GM12878 (cell line): ENCODE data around the gene RAB3C. TPM values are rescaled to one million over a fixed set of nuclear protein-coding genes. Genes with fewer than 3 reads are reported as not detected.

Source experiments
- ATAC-seq: fragments of 200-7000 bp; cut with Tn5 transposase; 3 replicates; pipeline ENCODE4 v1.9.1; 2020; ENCODE audit warnings: mild to moderate bottlenecking, moderate library complexity
- BruUV-seq: library from RNA; stranded (reverse); fragments of 400-500 nt; replicated peaks from 2 replicates; lab custom pipeline; 2021; lab: Mats Ljungman, UMichigan
- CTCF ChIA-PET: fragments of 300-600 bp; sonication (Branson Sonifier 250); formaldehyde crosslinking; extraction: SDS; loops from one replicate; lab custom pipeline; 2021; ENCODE audit warnings: inconsistent platforms; lab: Yijun Ruan, JAX
- POLR2A ChIA-PET: fragments of 350-600 bp; formaldehyde crosslinking; extraction: SDS; loops from one replicate; lab custom pipeline; 2021; ENCODE audit warnings: inconsistent platforms; lab: Charles Lee
- RAD21 ChIA-PET: fragments of 300-600 bp; sonication (Branson Sonifier 250); formaldehyde crosslinking; loops from one replicate; lab custom pipeline; 2023; ENCODE audit warnings: antibody characterized with exemption; ENCODE audit not compliant: unreplicated experiment; lab: Charles Lee
- SMC1A ChIA-PET: fragments of 300-600 bp; sonication (Branson Sonifier 250); formaldehyde crosslinking; loops from one replicate; lab custom pipeline; 2023; ENCODE audit not compliant: unreplicated experiment, uncharacterized antibody; lab: Charles Lee
- DNase-seq: peaks from one replicate; pipeline ENCODE4 v3.0.0-alpha.2; 2011; ENCODE audit warnings: low read depth, low spot score
- FAIRE-seq: peaks from 3 replicates; lab custom pipeline; 2011; peaks lifted over from hg19 to GRCh38; lab: Jason Lieb, UNC
- H2AFZ ChIP-seq: 2 replicates; pipeline ENCODE4 v1.6.0; 2011; ENCODE audit warnings: low read depth, low read length, control low read depth; ENCODE audit not compliant: control insufficient read depth
- H3K27ac ChIP-seq: 2 replicates; pipeline ENCODE4 v1.5.1; 2011; ENCODE audit warnings: control low read depth; ENCODE audit not compliant: control insufficient read depth, insufficient read depth
- H3K27me3 ChIP-seq, 2 experiments: replicated peaks in 1 of 2; 2 replicates each; pipeline versions ENCODE4 v1.6.0 to v1.6.1; 2011; ENCODE audit warnings: low read length in 1 of 2; ENCODE audit not compliant: control insufficient read depth in 2 of 2, insufficient read depth in 2 of 2
- H3K36me3 ChIP-seq, 2 experiments: 2 replicates each; pipeline ENCODE4 v1.5.1; 2011; ENCODE audit warnings: low read length in 1 of 2; ENCODE audit not compliant: control insufficient read depth in 2 of 2, insufficient read depth in 2 of 2
- H3K4me1 ChIP-seq: 2 replicates; pipeline ENCODE4 v1.6.1; 2011; ENCODE audit warnings: mild to moderate bottlenecking, low read length, moderate library complexity, mixed read lengths; ENCODE audit not compliant: control insufficient read depth, insufficient read depth
- H3K4me2 ChIP-seq: 2 replicates; pipeline ENCODE4 v1.6.0; 2011; ENCODE audit warnings: control low read depth; ENCODE audit not compliant: control insufficient read depth, insufficient read depth
- H3K4me3 ChIP-seq: fragments of 200-600 bp; sonication (generic); 2 replicates; pipeline ENCODE4 v1.5.1; 2016
- H3K79me2 ChIP-seq: 2 replicates; pipeline ENCODE4 v1.6.0; 2011; ENCODE audit warnings: low read length; ENCODE audit not compliant: control insufficient read depth, insufficient read depth
- H3K9ac ChIP-seq: 2 replicates; pipeline ENCODE4 v1.8.0; 2011; ENCODE audit warnings: low read length, control low read depth, mixed read lengths; ENCODE audit not compliant: control insufficient read depth, insufficient read depth
- H3K9me3 ChIP-seq: replicated peaks from 3 replicates; pipeline ENCODE4 v1.5.1; 2011; ENCODE audit warnings: mild to moderate bottlenecking, low read length; ENCODE audit not compliant: control insufficient read depth, insufficient read depth
- H4K20me1 ChIP-seq: 2 replicates; pipeline ENCODE4 v1.6.0; 2011; ENCODE audit not compliant: control insufficient read depth, insufficient read depth
- ATF7 ChIP-seq: fragments of 450-650 bp; IDR thresholded peaks from 2 replicates; pipeline ENCODE4 v1.6.1; 2016; ENCODE audit warnings: low read depth, mild to moderate bottlenecking
- BCL11A ChIP-seq: IDR thresholded peaks from 2 replicates; pipeline ENCODE4 v1.6.1; 2011; ENCODE audit warnings: low read depth, low read length
- BHLHE40 ChIP-seq, 2 experiments: fragments of 450-650 bp in 1 of 2; IDR thresholded peaks; 2 replicates each; pipeline ENCODE4 v1.6.1; 2011 to 2017; ENCODE audit warnings: low read depth in 2 of 2, borderline replicate concordance in 1 of 2, improper control_type of control experiment in 1 of 2, low read length in 1 of 2, mild to moderate bottlenecking in 1 of 2
- CREM ChIP-seq: IDR thresholded peaks from 2 replicates; pipeline ENCODE4 v1.6.1; 2014; ENCODE audit warnings: antibody characterized with exemption, low read depth
- EGR1 ChIP-seq, 2 experiments: IDR thresholded peaks; 1 replicate in 1 of 2; 2 replicates in 1 of 2; pipeline ENCODE4 v1.6.1; 2011 to 2012; ENCODE audit warnings: low read depth in 2 of 2, low read length in 2 of 2, borderline replicate concordance in 1 of 2, mild to moderate bottlenecking in 1 of 2, moderate library complexity in 1 of 2
- IKZF2 ChIP-seq, 2 experiments: fragments of 450-650 bp; IDR thresholded peaks; 2 replicates each; pipeline ENCODE4 v1.6.1; 2017; ENCODE audit warnings: mild to moderate bottlenecking in 2 of 2, moderate library complexity in 2 of 2
- IRF5 ChIP-seq: fragments of 450-650 bp; IDR thresholded peaks from 2 replicates; pipeline ENCODE4 v1.6.1; 2017; ENCODE audit warnings: borderline replicate concordance
- MLLT1 ChIP-seq: fragments of 450-650 bp; IDR thresholded peaks from 2 replicates; pipeline ENCODE4 v1.6.1; 2016; ENCODE audit warnings: mild to moderate bottlenecking
- MTA2 ChIP-seq: fragments of 450-650 bp; IDR thresholded peaks from 2 replicates; pipeline ENCODE4 v1.6.1; 2016; ENCODE audit warnings: low read depth, mild to moderate bottlenecking, moderate library complexity
- NFIC ChIP-seq: IDR thresholded peaks from 2 replicates; pipeline ENCODE4 v1.6.1; 2012; ENCODE audit warnings: low read depth, mild to moderate bottlenecking, inconsistent platforms, low read length, moderate library complexity
- RCOR1 ChIP-seq: conservative IDR thresholded peaks from 2 replicates; pipeline ENCODE4 v1.6.1; 2012; ENCODE audit warnings: low read depth, low read length, improper control_type of control experiment
- RUNX3 ChIP-seq: IDR thresholded peaks from 2 replicates; pipeline ENCODE4 v1.6.1; 2012; ENCODE audit warnings: low read length, inconsistent platforms
- SIX5 ChIP-seq: IDR thresholded peaks from 2 replicates; pipeline ENCODE4 v1.6.1; 2011; ENCODE audit warnings: mild to moderate bottlenecking, low read depth, low read length, moderate library complexity; ENCODE audit not compliant: severe bottlenecking
- SUPT20H ChIP-seq: IDR thresholded peaks from 2 replicates; pipeline ENCODE4 v1.6.1; 2011; ENCODE audit warnings: low read depth, mild to moderate bottlenecking, low read length, moderate library complexity, borderline replicate concordance; ENCODE audit not compliant: control insufficient read depth
- ZNF384 ChIP-seq: IDR thresholded peaks from 2 replicates; pipeline ENCODE4 v1.6.1; 2012; ENCODE audit warnings: low read depth, mild to moderate bottlenecking, low read length, improper control_type of control experiment, borderline replicate concordance
- WGBS: methylation state at CpG from one replicate; pipeline ENCODE4 v1.1.6; 2016; ENCODE audit warnings: low lambda C conversion rate; ENCODE audit not compliant: insufficient replicate concordance, insufficient coverage; ENCODE audit errors: missing lambda C conversion rate; 5-methylcytosine and 5-hydroxymethylcytosine counted together
- in situ Hi-C: fragments of 300-500 bp; cut with MboI; formaldehyde crosslinking; loops from 9 replicates; pipeline ENCODE4 v1.14.3; 2018; ENCODE audit warnings: mixed read lengths
- intact Hi-C: fragments of 100-400 bp; cut with micrococcal nuclease; formaldehyde crosslinking; loops from one replicate; pipeline ENCODE4 v1.14.2; 2022; ENCODE audit not compliant: unreplicated experiment
- polyA plus RNA-seq, 11 experiments: library from polyadenylated mRNA; depleted of rRNA in 4 of 11; unstranded in 6 of 11; stranded (reverse) in 5 of 11; fragments of >200 nt; fragmentation: Nextera tagmentation in 4 of 11; fragmentation: Illumina TruSeq in 1 of 11; extraction: Ambion mirVana in 4 of 11; extraction: Trizol in 1 of 11; gene quantifications; 1 replicate in 1 of 11; 2 replicates in 10 of 11; pipeline versions ENCODE4 v1.2.1 to v1.2.3, GENCODE V29; 2011 to 2016; ENCODE audit warnings: inconsistent platforms in 2 of 11, missing spikeins in 2 of 11, low read depth in 1 of 11
- total RNA-seq, 4 experiments: library from RNA; depleted of rRNA in 3 of 4; stranded (reverse); fragments of >200 nt in 3 of 4; fragmentation: Illumina TruSeq in 1 of 4; extraction: Trizol in 1 of 4; gene quantifications; 2 replicates each; pipeline versions ENCODE4 v1.2.1 to v1.2.3, GENCODE V29; 2013 to 2021
- TF ChIP-seq, protein P1 (sequence below): IDR thresholded peaks from 2 replicates; pipeline ENCODE4 v1.6.1; 2012; ENCODE audit warnings: mild to moderate bottlenecking, low read depth, low read length

The RAB3C gene
- total and polyA plus RNA-seq, 10 of the 15 experiments (the other 5 are each of a cell fraction or from before 2014, with no cell fraction given), result not detected

- in situ Hi-C loops (no loop called here), intact Hi-C loops (no loop called here)
- DNase-seq (no peak), FAIRE-seq (no peak), ATAC-seq (peak; percentile 92)
- ChIA-PET SMC1A (interaction anchor here (0.6 to 1.8 kb wide), 6 partner anchors 35 to 254 kb away, joined by 3 to 4 read pairs (median 4); no protein-coding TSS in a partner anchor), CTCF (interaction anchor here (0.9 to 1.4 kb wide), 3 partner anchors 26 to 239 kb away, joined by 3 to 5 read pairs (median 3); no protein-coding TSS in a partner anchor), POLR2A (no interaction called here), RAD21 (interaction anchor here (1.1 to 1.7 kb wide), 2 partner anchors 15 to 87 kb away, joined by 3 to 4 read pairs; no protein-coding TSS in a partner anchor)
- Histone ChIP-seq H3K79me2 (no peaks in the 10 kb centered on the region), H4K20me1 (no peaks in the 10 kb centered on the region), H2AFZ (no peak overlapping the region), H3K4me1 (no peaks in the 10 kb centered on the region), H3K27ac (no peak overlapping the region), H3K4me3 (no peak overlapping the region), H3K9ac (no peak overlapping the region), H3K36me3 (no peaks in the 10 kb centered on the region), H3K9me3 (no peaks in the 10 kb centered on the region), H3K27me3 (no peaks in the 10 kb centered on the region; a peak in 1 of 4 replicates), H3K4me2 (no peak overlapping the region)
- WGBS, result 6% methylated on average over 5 of the region's 5 CpGs
- BruUV-seq, result no TSS peak
- 0 out of 2 replicates have a peak, but pooled peaks have one; percentile 28 for TF ChIP-seq MLLT1
- TF ChIP-seq ATF7, result peak; percentile 55; the same call in 1 of the 2 replicates
- no peak for TF ChIP-seq NFIC
- TF ChIP-seq IKZF2 (IDR thresholded peaks at IDR 0.05), result peak; percentile 39 to 46; a peak in 2 of 4 replicates
- no peak for TF ChIP-seq SUPT20H
- no peak for TF ChIP-seq EGR1 (IDR thresholded peaks at IDR 0.05; ENCODE audit: borderline replicate concordance in 1 of 2, low read depth in 2 of 2, low read length in 2 of 2)
- no peak for TF ChIP-seq RCOR1
- TF ChIP-seq ZNF384, result peak; percentile 42; the same call in 1 of the 2 replicates
- TF ChIP-seq, protein P1, sequence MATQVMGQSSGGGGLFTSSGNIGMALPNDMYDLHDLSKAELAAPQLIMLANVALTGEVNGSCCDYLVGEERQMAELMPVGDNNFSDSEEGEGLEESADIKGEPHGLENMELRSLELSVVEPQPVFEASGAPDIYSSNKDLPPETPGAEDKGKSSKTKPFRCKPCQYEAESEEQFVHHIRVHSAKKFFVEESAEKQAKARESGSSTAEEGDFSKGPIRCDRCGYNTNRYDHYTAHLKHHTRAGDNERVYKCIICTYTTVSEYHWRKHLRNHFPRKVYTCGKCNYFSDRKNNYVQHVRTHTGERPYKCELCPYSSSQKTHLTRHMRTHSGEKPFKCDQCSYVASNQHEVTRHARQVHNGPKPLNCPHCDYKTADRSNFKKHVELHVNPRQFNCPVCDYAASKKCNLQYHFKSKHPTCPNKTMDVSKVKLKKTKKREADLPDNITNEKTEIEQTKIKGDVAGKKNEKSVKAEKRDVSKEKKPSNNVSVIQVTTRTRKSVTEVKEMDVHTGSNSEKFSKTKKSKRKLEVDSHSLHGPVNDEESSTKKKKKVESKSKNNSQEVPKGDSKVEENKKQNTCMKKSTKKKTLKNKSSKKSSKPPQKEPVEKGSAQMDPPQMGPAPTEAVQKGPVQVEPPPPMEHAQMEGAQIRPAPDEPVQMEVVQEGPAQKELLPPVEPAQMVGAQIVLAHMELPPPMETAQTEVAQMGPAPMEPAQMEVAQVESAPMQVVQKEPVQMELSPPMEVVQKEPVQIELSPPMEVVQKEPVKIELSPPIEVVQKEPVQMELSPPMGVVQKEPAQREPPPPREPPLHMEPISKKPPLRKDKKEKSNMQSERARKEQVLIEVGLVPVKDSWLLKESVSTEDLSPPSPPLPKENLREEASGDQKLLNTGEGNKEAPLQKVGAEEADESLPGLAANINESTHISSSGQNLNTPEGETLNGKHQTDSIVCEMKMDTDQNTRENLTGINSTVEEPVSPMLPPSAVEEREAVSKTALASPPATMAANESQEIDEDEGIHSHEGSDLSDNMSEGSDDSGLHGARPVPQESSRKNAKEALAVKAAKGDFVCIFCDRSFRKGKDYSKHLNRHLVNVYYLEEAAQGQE, result no peak
- TF ChIP-seq RUNX3, result peak; percentile 29; the same call in 1 of the 2 replicates
- TF ChIP-seq MTA2, result peak; percentile 90
- TF ChIP-seq CREM, result no peak
- no peak for TF ChIP-seq SIX5
- no peak for TF ChIP-seq IRF5
- TF ChIP-seq BCL11A, result peak; percentile 29; the same call in 1 of the 2 replicates
- peak in 1 of 2 experiments; percentile 42; a peak in 2 of 4 replicates for TF ChIP-seq BHLHE40 (IDR thresholded peaks at IDR 0.05; ENCODE audit: borderline replicate concordance in 1 of 2, low read depth in 2 of 2, low read length in 1 of 2)
Observed at GRCh38 chr5:58716713-58717112, 133.8 kb downstream of the RAB3C start.
